Stimulated activated CD4-positive, alpha-beta T cell treated with anti-CD3 and anti-CD28 coated beads, Interleukin-1b, Interleukin-23, amount 100 ng/mL, for 24 hours (primary cell): Measurements from ENCODE around the gene ZNF138.
"Not testable (repeated sequence)": the region's sequence is repeated elsewhere in the genome, so short reads cannot be mapped to it uniquely, and the experiment has no call there.

ENCODE experiments used
- DNase-seq, 4 experiments: peaks; one replicate each; pipeline ENCODE4 v3.0.0-alpha.2; 2020; ENCODE audit warnings: low read depth in 4 of 4, low spot score in 1 of 4

ZNF138 gene

DNA sequence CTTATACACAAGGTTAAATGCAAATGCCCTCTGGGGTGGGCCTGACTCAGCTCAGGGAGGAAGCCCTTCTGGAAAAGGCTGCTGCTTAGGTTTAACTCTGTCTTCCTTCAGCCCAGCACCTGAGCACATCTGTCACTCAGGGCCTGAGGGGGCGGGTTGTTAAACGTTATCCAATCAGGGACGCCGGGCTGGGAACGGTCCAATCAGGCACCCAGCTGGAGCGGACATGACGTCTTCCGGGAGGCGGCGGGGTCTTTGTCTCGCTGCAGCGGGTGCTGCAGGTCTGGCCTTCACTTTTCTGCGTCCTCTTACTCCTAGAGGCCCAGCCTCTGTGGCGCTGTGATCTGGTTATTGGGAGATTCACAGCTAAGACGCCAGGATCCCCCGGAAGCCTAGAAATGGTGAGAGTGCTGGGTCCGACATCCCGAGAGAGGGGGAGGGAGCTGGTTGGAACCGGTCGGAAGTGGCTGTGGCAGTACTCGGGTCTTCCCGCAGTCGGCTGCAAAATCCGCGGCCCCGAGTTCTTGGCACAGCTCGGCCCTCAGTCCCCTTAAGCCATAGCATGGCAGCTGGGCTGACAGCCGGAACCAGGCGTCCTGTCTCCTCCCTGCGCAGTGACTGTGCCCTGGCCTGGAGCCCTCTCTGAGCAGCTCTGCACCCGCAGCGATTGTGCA, at the start of gene ZNF138:
TSS of gene ZNF138 (plus strand) at position 258 of the 674 bp plus-strand sequence. CDS start at position 399, 141 bp downstream.
- DNase-seq, result peak; percentile 79 to 94 (median 90)

- no peak for DNase-seq
These were observed 49.5 kb upstream of the ZNF138 start for GRCh38 chr7:64744680-64745079.

GRCh38 chr7:64747802-64748201, 46.4 kb upstream of the ZNF138 start:
- DNase-seq, result no peak

DNA sequence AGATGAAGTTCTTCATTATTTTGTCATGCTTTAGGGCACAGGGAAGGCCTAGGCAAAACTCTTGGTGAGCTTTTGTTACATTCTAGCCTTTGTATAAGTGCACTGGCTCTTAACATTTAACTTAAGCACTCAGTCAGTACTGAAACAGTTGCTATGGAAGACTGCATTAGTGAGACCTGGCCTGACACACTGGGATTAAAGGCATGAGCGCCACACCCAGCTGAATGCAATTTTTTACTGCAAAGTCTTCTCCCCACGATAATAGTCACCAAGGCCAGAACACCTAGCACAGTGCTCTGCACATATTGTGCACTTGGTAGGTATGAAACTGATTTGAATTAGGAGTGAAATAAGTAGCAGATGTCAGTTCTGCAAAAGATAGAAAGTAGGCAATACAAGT, 41.2 kb upstream of the ZNF138 start:
- no peak for DNase-seq

- DNase-seq, result no peak
These were observed 38.4 kb upstream of the ZNF138 start for GRCh38 chr7:64755865-64756264.

- DNase-seq, result no peak
These were observed 36.1 kb upstream of the ZNF138 start for GRCh38 chr7:64758151-64758550.

DNA sequence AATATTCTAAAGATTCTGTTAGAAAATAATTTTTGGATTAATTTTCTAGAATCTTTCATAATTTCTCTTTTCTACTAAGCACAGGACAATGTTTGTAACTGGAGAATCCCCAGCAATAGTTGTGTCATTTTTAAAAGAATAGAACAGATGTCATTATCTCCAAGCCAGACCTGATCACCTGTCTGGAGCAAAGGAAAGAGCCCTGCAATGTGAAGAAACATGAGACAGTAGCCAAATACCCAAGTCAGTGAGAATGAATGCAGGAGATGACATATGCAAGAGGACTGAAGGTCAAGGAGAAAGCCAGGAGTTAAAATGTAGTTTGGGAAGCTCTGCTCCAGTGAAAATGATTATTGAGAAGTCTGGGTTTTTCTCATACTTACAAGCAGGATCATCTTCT, 25.4 kb upstream of the ZNF138 start:
- DNase-seq, result no peak

- no peak for DNase-seq
These were observed 19.9 kb upstream of the ZNF138 start for GRCh38 chr7:64774204-64774842.

- DNase-seq, result no peak
These were observed 18.9 kb upstream of the ZNF138 start for GRCh38 chr7:64775289-64775688.

DNA sequence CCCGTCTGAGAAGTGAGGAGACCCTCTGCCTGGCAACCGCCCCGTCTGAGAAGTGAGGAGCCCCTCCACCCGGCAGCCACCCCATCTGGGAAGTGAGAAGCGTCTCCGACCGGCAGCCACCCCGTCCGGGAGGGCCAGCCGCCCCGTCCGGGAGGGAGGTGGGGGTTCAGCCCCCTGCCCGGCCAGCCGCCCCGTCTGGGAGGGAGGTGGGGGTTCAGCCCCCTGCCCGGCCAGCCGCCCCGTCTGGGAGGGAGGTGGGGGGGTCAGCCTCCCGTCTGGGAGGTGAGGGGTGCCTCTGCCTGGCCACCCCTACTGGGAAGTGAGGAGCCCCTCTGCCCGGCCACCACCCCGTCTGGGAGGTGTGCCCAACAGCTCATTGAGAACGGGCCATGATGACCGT, 9.4 kb upstream of the ZNF138 start:
- DNase-seq, result not testable (repeated sequence)

DNA sequence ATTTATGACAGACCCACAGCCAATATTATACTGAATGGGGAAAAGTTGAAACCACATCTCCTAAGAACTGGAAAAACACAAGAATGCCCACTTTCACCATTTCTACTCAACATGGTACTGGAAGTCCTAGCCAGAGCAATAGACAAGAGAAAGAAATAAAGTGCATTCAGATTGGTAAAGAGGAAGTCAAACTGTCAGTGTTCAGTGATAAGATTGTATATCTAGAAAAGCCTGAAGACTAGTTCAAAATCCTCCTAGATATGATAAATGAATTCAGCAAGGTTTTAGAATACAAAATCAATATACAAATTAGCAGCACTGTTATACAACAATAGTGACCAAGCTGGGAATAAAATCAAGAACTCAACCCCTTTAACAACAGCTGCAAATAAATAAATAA, 6.9 kb upstream of the ZNF138 start:
- DNase-seq, result no peak

DNA sequence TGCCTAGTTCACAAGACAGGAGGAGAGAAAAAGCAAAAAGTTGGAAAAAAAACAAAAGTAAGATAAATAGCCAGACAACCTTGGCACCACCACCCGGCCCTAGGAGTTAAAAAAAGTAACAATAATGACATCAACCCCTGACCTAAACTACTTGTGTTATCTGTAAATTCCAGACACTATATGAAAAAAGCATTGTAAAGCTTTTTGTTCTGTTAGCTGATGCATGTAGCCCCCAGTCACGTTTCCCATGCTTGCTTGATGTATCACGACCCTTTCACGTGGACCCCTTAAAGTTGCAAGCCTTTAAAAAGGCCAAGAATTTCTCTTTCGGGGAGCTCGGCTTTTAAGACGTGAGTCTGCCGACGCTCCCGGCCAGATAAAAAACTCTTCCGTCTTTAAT, 5.0 kb upstream of the ZNF138 start:
- not testable (repeated sequence) for DNase-seq

- no peak for DNase-seq
These were observed 997 bp upstream of the ZNF138 start for GRCh38 chr7:64793106-64793755.

GRCh38 chr7:64795176-64795575, 948 bp downstream of the ZNF138 start:
- DNase-seq, result no peak

DNA sequence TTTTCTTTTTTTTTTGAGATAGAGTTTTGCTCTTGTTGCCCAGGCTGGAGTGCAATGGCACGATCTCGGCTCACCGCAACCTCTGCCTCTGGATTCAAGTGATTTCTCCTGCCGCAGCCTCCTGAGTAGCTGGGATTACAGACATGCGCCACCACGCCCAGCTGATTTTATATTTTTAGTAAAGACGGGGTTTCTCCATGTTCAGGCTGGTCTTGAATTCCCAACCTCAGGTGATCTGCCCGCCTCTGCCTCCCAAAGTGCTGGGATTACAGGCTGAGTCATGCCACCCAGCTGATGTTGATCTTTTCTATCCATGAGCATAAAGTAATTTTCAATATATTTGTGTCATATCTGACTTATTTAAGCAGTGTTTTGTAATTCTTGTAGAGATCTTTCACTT, 4.9 kb downstream of the ZNF138 start:
- not testable (repeated sequence) for DNase-seq

GRCh38 chr7:64802699-64803098, 8.5 kb downstream of the ZNF138 start:
- DNase-seq, result no peak

DNA sequence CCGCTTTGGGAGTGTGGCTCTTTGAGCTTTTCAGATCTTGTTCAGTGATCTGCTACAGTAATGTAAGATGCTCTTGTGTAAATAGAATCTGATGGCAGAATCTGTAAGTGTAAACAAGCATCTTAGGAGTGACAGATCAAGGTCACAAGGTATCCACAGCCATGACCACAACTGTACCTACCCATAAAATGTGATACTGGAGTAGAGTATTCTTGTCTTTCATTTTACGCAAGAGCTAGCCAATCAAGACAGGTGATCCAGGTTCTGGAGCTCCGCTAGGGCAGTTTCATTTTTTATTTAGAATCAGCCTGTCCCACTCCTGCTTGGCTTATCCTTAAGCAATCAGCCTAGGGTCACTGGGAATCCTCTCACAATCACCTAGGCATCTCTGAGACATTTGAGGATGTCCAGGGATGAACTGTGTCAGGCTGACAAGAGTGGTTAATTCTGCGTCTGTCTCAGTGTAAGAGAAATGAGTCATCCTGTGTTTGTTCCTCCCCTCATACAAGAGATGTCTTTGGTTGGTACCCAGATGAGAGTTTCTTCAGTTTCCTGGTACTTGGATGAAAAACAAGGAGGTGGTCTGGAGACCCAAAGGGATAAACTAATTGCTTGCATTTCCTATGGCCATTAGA, 13.6 kb downstream of the ZNF138 start:
- no peak for DNase-seq

- DNase-seq, result no peak
These were observed 17.5 kb downstream of the ZNF138 start for GRCh38 chr7:64811767-64812166.

- DNase-seq, result no peak
These were observed 36.7 kb downstream of the ZNF138 start for GRCh38 chr7:64830926-64831325.

GRCh38 chr7:64832136-64832535, 37.9 kb downstream of the ZNF138 start:
- DNase-seq, result no peak

- no peak for DNase-seq
These were observed 40.8 kb downstream of the ZNF138 start for GRCh38 chr7:64834989-64835388.

DNA sequence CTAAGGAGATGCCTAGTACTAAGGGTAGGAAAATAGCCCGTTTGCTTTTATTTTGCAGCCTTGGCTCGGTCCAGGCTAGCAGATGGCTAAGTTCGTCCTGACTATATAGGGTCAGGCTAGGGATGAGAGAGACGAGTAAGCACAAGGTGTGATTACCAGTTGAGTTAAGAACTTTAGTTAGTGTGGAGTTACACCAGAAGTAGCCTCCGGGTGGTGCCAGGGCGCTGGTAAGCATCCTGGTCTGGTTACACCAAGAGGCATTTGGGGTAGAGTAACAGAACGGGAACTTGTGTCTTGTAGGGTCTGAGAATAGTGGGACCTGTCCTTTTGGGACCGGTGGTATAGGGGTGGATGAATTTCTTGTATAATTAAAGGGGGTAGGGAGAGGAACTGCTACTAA, 41.6 kb downstream of the ZNF138 start:
- not testable (repeated sequence) for DNase-seq
